HG03103 (cell line): ENCODE results near the gene CALR3.

Experiments
- ATAC-seq: cut with Tn5 transposase; IDR thresholded peaks from one replicate; pipeline ENCODE4 v1.9.1; 2021; ENCODE audit warnings: low read depth; ENCODE audit not compliant: unreplicated experiment

The CALR3 gene

DNA sequence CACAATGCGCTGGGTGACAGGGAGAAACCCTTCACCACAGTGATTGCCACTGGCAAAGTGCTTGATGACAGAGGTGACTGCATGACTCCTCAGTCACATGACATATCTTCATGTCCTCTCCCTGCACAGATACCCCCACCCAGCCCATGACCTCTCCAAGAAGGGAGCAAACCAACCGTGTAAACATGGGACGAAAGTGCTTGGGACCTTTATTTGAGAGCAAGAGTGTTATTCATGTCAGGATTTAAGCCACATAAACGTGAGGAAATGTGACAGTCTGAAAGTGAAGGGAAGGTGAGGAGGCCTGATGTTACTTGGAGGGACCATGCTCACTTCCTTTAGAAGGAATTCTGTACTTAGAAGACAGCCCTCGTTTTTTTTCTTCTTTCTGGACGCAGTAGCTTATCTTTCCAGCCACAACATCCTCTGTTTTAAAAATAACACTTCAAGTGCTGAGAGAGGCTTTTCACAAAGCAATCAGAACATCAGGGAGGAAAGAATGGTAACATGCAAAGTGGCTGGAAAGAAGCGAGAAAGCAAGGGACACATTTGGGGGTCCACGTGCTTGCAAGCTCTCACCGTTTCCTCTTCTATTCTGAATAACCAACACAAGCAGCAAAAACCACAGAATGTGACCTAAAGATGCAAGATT lies 59.8 kb downstream of the CALR3 start:
- ATAC-seq = no peak

DNA sequence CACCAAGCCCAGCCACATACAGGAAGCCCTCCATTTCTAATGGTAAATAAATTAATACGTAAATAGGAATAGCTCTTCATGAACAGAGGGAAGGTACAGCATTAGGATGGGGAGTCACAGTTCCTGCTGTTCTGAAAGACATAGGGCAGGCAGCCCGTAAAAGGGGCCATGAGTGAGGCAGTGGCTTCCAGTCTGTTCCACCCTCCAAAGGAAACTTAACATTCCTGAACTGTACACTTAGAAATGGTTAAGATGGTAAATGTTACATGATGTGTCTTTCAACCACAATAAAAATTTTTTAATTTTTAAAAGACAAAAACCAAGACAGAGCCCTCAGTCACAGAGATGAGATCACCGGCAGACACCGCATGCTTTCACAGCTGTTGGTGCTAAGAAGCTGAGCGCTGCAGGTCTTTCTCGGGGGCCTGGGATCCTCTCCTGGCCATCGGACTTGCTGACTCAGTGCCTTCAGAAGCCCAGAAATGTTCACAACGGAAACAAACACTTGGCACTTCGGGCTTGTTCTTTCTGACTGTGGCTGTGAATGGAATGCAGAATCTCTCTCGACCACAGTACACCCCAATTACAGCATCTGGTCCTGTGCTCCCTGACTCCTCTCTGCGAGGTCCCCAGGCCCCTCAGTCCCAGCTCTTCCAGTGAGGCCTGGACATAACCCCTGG lies 60.6 kb downstream of the CALR3 start:
- ATAC-seq = no peak

DNA sequence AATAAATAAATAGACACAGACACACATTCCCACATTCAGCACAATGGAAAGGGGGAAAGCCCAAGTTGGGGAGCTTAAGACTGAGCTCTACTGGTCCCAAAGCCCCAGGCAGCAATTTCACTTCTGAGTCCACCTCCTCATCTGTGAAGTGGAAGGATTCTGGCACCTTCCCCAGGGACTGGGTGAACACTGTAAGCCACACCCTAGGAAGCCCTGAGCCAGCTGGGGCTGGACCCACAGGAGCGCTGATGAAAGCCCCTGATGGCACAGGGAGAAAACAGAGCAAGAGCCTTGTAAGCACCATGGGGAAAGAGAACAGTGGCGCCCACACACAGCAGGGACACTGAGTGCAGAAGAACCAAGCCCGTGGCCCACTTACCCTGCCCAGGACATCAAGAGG lies 62.0 kb downstream of the CALR3 start:
- ATAC-seq = no peak

DNA sequence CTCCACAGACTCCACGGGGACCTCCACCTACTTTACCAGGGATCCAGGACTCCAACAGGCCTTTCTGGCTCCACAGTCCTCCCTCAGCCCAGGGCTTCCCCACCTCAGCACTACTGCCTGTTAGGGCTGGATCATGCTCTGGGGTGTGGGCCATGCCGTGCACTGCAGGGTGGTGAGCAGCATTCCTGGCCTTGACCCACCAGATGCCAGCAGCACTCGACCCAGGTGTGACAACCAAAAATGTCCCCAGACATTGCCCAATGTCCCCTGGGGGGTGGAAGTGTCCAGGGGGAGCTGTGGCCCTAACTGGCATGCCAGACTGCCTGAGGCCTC lies 66.2 kb downstream of the CALR3 start:
- no peak for ATAC-seq

DNA sequence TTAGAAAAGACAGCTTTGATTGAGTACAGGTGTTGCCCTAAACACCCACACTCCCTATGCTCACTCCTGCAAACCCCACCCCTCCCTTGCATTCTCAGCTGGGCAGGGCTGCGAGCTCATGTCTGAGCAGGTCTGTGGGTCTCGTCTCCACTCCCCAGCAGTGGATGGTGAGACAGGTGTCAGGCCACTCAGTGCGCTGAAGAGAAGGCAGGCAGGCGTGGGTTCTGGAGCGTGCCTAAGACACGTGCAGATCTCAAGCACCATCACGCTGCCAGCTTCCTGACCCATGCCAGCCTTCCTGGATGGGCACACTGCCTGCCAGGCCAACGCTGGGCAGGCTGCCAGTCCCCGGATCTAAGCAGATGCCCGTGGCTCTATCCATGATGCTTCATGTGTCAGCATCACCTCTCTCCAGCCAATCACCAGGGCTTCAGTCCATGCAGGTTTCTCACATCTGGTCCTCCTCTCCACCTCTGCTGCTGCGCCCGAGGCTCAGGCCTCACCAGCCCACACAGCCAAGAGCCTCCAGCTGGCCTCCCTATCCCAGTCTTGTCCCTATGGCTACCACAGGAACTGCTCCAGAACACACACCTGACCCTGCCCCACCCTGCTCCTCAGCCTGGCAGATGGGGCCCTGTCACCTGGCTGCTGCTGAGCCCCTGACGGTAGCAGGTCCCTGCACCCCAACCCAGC lies 66.8 kb downstream of the CALR3 start:
- ATAC-seq = no peak
